Measurements from ENCODE around the gene MYL4.

DNA sequence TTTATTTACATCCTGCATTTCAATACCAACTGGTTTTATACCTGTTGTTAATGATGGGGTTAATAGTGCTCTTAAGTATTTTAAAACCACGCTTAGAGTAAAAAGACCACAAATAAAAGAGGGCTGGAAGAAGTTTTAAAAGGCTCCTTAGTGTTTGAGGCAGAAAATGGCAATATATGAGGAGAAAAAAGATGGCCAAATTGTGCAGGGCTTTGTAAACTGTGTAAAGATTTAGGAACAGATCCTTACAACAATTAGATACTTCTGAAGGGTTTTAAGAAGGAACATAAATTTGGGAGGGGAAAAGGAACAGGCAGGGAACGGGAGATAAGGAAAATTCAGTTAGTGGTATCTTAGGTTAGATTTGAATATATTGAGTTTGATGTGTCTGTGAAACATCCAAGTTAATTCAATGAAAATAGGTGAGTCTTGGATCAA is 32.7 kb upstream of the MYL4 start:
- TF ChIP-seq, protein P1, sequence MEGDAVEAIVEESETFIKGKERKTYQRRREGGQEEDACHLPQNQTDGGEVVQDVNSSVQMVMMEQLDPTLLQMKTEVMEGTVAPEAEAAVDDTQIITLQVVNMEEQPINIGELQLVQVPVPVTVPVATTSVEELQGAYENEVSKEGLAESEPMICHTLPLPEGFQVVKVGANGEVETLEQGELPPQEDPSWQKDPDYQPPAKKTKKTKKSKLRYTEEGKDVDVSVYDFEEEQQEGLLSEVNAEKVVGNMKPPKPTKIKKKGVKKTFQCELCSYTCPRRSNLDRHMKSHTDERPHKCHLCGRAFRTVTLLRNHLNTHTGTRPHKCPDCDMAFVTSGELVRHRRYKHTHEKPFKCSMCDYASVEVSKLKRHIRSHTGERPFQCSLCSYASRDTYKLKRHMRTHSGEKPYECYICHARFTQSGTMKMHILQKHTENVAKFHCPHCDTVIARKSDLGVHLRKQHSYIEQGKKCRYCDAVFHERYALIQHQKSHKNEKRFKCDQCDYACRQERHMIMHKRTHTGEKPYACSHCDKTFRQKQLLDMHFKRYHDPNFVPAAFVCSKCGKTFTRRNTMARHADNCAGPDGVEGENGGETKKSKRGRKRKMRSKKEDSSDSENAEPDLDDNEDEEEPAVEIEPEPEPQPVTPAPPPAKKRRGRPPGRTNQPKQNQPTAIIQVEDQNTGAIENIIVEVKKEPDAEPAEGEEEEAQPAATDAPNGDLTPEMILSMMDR (IDR thresholded peaks at IDR 0.05): no peak
- no peak for TF ChIP-seq POLR2A (IDR thresholded peaks at IDR 0.05)
- TF ChIP-seq EP300 (IDR thresholded peaks at IDR 0.05): no peak
- no peak for TF ChIP-seq POLR2AphosphoS5 (IDR thresholded peaks at IDR 0.05)

Data from stomach (tissue), 4 donors.